Epidermal melanocyte (primary cell): ENCODE data around the gene MAGEA4.

Experiments
- DNase-seq: peaks from one replicate; pipeline ENCODE4 v3.0.0; 2011; ENCODE audit warnings: low spot score; ENCODE audit not compliant: insufficient read length

Gene MAGEA4

DNA sequence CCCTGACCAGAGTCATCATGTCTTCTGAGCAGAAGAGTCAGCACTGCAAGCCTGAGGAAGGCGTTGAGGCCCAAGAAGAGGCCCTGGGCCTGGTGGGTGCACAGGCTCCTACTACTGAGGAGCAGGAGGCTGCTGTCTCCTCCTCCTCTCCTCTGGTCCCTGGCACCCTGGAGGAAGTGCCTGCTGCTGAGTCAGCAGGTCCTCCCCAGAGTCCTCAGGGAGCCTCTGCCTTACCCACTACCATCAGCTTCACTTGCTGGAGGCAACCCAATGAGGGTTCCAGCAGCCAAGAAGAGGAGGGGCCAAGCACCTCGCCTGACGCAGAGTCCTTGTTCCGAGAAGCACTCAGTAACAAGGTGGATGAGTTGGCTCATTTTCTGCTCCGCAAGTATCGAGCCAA lies 11.0 kb downstream of the MAGEA4 start:
- DNase-seq, result no peak

DNA sequence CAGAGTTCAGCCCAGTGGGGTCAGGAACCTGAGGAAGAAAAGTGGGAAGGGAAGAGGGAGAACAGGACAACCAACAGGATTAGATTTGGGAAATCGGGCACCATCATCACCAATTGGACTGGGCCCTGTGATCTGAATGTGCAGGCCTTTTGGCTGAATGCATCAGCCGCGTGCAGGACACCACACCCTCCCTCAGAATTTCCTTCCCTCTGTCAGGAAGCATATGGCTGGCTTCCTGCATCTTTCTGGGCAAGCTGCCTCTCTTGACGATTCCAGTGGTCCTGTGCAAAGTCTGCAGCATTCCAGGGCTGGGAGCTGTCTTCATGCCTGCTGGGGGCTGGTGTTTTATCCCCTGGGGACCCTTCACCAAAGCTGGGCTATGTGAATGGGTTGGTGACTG lies 16.4 kb downstream of the MAGEA4 start:
- DNase-seq, result no peak

GRCh38 chrX:151935358-151935757 lies 22.7 kb downstream of the MAGEA4 start:
- DNase-seq, result no peak

DNA sequence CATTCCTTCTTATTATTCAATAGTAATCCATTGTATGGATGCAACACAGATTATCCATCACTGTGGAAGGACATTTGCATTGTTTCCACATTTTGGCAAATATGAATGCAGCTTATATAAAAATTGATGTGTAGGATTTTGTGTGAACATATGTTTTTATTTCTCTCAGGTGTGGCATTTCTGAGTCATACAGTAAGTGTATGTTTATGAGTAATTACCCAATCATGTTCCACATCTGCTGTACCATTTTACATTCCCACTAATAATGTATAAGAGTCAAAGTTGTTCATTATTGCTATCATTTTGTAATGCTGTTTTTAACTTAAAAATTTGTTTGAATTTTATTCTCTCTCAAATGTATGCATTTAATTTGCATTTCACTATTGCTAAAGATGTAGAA lies 25.5 kb downstream of the MAGEA4 start:
- DNase-seq, result no peak

DNA sequence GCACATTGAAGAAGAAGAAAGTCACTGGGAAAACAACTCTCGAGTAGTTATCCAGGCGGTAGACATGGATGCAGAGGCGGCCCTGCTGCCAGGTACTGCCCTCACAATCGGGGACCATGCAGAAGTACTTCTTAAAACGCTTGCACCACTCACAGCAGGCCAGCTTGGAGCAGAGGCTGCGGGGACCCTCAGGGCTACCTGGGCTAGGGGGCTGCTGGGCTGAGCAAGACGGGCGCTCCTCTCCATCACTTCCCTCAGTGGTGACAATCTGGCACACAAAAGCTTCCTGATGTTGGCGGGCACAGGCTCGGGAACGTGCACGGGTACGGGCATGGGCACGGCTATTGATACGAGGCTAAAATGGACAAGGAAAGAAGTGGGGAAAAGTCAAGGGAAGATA lies 42.0 kb downstream of the MAGEA4 start:
- DNase-seq, result no peak

DNA sequence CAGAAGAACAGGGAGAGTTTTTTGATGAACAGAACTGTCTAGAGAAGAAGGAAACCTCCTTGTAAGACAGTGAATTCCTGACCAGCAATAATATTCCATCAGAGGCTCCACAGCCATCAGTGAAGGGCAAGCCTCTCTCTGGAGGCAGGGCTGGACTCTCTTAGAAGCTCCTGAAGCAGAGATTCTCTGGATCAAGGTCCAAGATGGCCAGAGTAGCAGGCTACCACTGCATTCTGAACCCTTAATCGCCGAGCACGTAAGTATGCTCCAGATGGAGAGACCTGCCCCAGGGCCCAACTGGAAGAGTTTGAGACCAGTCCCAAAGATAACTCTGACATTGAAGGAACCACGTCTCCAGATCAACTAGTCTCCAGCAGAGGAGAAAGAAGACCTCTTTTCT lies 45.4 kb downstream of the MAGEA4 start:
- no peak for DNase-seq

DNA sequence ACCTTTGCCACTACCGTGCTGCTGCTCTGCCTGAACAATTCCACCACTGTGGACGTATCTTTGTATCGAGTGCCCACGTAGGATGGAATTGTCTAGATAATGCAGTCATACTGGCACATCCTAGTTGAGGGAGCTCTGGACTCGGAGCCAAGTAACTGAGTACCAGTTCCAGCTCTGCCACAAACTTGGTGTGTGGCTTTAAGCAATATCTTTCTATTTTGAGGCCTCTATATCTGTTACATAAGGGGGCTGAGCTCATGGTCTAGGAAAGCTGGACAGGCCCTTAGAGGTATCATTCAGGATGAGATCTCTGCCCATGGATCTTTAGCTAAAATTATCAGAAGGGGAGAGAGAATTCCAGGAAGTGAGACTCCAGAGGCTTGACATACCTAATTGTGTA lies 49.3 kb downstream of the MAGEA4 start:
- DNase-seq, result no peak

- no peak for DNase-seq
Observed at GRCh38 chrX:151966236-151966635, 53.5 kb downstream of the MAGEA4 start.

DNA sequence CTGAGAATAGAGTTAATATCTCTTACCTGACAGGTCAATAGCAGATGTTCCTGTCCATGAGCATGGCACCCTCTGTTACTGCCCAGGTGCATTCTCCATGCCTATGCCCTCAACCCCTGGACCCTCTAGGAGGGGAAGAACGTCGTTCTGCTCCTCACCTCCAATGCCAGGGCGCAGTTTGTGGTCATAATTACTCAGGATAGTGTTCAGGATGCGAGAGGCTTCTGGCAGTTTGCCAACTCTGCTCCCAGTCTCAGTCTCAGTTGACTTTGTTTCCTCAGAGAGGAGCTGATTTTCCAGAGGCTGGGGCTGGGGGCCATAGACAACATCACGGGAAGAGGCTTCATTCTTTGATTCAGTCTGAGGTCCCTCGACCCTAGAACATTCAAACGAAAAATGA lies 57.3 kb downstream of the MAGEA4 start:
- no peak for DNase-seq

DNA sequence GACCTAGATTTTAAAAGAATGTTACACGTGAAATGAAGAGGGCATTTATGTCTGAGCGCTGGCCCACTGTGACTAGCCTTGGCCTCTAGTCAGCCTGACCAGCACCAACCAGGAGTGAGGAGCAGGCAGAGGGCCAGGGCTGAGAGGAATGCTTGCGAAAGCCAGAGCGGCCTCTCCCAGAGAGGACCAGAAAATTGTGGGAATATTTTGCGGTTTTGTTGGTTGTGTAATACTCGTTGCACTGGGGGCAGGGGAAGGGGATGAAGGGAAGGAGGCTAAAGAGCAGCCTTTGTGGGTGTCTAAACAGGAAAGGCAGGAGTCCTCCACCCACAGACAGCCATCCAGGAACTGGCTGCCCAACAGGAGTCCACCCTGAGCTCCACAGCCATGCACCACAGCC lies 58.0 kb downstream of the MAGEA4 start:
- peak; percentile 33 for DNase-seq

- DNase-seq, result no peak
Observed at GRCh38 chrX:151973060-151973661, 60.5 kb downstream of the MAGEA4 start.

DNA sequence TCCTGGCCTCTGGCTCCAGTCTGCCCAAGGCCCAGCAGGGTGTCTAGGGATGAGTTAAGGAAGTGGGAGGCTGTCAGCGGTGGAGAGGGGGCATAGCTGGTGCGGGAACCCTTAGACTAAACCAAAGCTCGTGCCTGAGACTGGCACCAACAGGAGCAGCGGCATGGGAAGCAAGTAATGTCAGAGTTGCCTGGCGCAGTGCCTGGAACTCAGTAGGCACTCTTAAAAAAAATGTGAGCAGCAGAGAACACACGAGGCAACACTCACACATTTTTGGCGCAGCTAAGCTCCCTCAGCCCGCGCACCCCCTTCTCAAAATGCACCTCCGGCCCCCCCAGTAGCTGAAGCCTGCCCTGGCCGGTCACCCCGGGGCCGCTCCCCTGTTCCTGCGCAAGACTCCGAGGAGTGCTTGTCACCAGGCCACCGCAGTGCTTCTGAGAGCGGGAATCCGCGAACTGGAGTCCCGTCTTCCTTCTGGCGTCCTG lies 61.2 kb downstream of the MAGEA4 start:
- DNase-seq, result no peak
